Esophagus muscularis mucosa (tissue), 4 donors: ENCODE data around the gene COX7A1. TPM values are rescaled to one million over a fixed set of nuclear protein-coding genes. Genes with fewer than 3 reads are reported as not detected.

Experiments
- DNase-seq: peaks from one replicate; pipeline ENCODE4 v3.0.0-alpha.2; 2017; ENCODE audit errors: extremely low spot score
- H3K27ac ChIP-seq, 4 donors: fragments of 200-600 bp; sonication (generic); replicated peaks in 1 of 4; 1 replicate in 3 of 4; 2 replicates in 1 of 4; pipeline ENCODE4 v1.5.1; 2016 to 2019; ENCODE audit warnings: mild to moderate bottlenecking in 1 of 4
- H3K27me3 ChIP-seq, 4 donors: fragments of 200-600 bp; sonication (generic); one replicate each; pipeline versions ENCODE4 v1.5.1 to v1.6.0; 2016 to 2019
- H3K36me3 ChIP-seq, 4 donors: fragments of 200-600 bp; sonication (generic); one replicate each; pipeline ENCODE4 v1.5.1; 2016 to 2019
- H3K4me1 ChIP-seq, 4 donors: fragments of 200-600 bp; sonication (generic); one replicate each; pipeline ENCODE4 v1.5.1; 2016 to 2019
- H3K4me3 ChIP-seq, 4 donors: fragments of 200-600 bp; sonication (generic); 1 replicate in 2 of 4; 2 replicates in 2 of 4; pipeline ENCODE4 v1.5.1; 2016 to 2019; ENCODE audit warnings: mild to moderate bottlenecking in 4 of 4, moderate library complexity in 1 of 4
- H3K9me3 ChIP-seq, 4 donors: fragments of 200-600 bp; sonication (generic); 1 replicate in 3 of 4; 2 replicates in 1 of 4; pipeline ENCODE4 v1.5.1; 2016 to 2019
- EP300 ChIP-seq: sonication (generic); formaldehyde crosslinking; IDR thresholded peaks from one replicate; pipeline ENCODE4 v1.6.1; 2017; ENCODE audit warnings: antibody characterized with exemption
- POLR2A ChIP-seq: fragments of 450-650 bp; IDR thresholded peaks from one replicate; pipeline ENCODE4 v1.6.1; 2017; ENCODE audit warnings: antibody characterized with exemption, moderate library complexity, mild to moderate bottlenecking, low read depth
- POLR2AphosphoS5 ChIP-seq, 2 donors: sonication (generic); formaldehyde crosslinking; IDR thresholded peaks; one replicate each; pipeline ENCODE4 v1.6.1; 2017; ENCODE audit warnings: antibody characterized with exemption in 2 of 2
- WGBS: methylation state at CpG from one replicate; pipeline ENCODE4 v1.1.5; 2018; 5-methylcytosine and 5-hydroxymethylcytosine counted together
- intact Hi-C: fragments of 100-400 bp; cut with DNase I; formaldehyde crosslinking; loops from one replicate; pipeline ENCODE4 v1.15.1; 2023
- total RNA-seq, 4 donors: library from RNA; depleted of rRNA; stranded (reverse); fragments of >200 nt; gene quantifications; one replicate each; pipeline versions ENCODE4 v1.1.0 to v1.2.1, GENCODE V29; 2016
- TF ChIP-seq, protein P1 (sequence below), 3 experiments: fragments of 200-600 bp in 2 of 3; fragments of 450-650 bp in 1 of 3; sonication (generic) in 2 of 3; IDR thresholded peaks; one replicate each; pipeline ENCODE4 v1.5.1; 2017 to 2019; ENCODE audit warnings: antibody characterized with exemption in 3 of 3, mild to moderate bottlenecking in 2 of 3, moderate library complexity in 1 of 3

Gene COX7A1
- total RNA-seq, 4 donors from 2014 or later = 65.8 to 231 (median 101) TPM

DNA sequence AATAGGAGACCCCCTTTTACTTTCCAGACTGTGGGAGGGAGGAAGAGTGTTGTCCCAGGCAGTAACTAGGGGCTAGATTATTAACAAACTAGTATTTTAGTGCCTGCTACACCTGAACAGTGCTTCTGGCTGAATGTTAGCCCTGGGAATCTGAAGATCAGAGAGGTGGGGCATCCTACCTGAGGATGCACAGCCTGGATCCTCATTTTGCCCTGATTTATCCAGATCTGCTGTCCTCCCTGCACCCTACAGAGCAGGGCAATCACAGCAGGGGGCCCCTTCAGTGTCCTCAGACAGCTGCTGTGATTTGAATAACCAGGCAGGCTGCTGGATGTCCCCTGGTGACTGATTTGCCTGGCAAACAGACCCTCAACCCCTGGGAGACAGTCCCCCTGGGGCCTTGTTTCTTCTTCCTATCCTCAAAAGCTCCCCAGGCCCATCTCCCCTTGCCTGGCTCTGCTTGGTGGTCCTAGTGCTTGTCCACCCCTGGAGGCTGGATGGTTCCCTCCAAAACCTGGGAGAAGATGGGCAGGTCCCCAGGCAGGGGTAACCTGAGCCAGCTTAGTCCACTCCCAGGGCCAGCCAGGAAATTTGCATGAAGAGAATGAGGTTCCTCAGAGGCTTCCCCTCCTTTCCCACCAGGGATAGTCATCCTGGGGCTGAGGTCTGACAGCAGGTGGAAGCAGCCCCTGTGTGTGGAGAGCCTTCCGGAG, 41.6 kb downstream of the COX7A1 start, which contains the start of gene OVOL3:
TSS of gene OVOL3 (plus strand) at position 657 of the 713 bp plus-strand sequence. CDS start 60 bp downstream, outside the sequence.
- no peaks in the 10 kb centered on the region for H3K9me3 ChIP-seq
- peaks cover 14 to 65% (median 40%) of the 10 kb centered on the region in 4 donors for H3K36me3 ChIP-seq

DNA sequence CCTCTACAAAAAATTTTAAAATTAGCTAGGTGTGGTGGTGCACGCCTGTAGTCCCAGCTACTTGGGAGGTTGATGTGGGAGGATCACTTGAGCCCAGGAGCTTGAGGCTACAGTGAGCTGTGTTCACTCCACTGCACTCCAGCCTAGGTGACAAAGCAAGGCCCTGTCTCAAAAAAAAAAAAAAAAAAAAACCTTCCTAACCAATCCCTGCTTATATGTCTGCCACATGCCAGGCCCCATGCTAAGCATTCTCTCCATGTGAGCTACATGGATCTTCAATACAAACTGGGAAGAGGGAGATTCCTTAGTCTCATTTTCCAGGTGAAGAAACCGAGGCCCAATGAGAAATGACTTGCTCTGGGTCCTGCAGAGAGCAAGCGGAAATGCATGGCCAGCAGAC, 43.6 kb downstream of the COX7A1 start:
- DNase-seq = no peak
- TF ChIP-seq EP300 (no peak), POLR2AphosphoS5 (IDR thresholded peaks at IDR 0.05) (no peak), POLR2A (no peak)
- TF ChIP-seq, protein P1, sequence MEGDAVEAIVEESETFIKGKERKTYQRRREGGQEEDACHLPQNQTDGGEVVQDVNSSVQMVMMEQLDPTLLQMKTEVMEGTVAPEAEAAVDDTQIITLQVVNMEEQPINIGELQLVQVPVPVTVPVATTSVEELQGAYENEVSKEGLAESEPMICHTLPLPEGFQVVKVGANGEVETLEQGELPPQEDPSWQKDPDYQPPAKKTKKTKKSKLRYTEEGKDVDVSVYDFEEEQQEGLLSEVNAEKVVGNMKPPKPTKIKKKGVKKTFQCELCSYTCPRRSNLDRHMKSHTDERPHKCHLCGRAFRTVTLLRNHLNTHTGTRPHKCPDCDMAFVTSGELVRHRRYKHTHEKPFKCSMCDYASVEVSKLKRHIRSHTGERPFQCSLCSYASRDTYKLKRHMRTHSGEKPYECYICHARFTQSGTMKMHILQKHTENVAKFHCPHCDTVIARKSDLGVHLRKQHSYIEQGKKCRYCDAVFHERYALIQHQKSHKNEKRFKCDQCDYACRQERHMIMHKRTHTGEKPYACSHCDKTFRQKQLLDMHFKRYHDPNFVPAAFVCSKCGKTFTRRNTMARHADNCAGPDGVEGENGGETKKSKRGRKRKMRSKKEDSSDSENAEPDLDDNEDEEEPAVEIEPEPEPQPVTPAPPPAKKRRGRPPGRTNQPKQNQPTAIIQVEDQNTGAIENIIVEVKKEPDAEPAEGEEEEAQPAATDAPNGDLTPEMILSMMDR (IDR thresholded peaks at IDR 0.05) = no peak
- H3K36me3 ChIP-seq = peaks cover 14 to 65% (median 40%) of the 10 kb centered on the region in 4 donors
- 95% methylated on average over 3 of the region's 3 CpGs for WGBS
- H3K4me1 ChIP-seq = peaks cover 5 to 12% (median 7%) of the 10 kb centered on the region in 4 donors
- intact Hi-C loops = no loop called here
- H3K27ac ChIP-seq = no peak overlapping the region
- no peak overlapping the region for H3K4me3 ChIP-seq
- no peaks in the 10 kb centered on the region for H3K9me3 ChIP-seq
- no peaks in the 10 kb centered on the region for H3K27me3 ChIP-seq

More for the DNA sequence above, 41.6 kb downstream of the COX7A1 start, which contains the start of gene OVOL3:
- Histone ChIP-seq H3K4me1 (peaks cover 10 to 18% (median 14%) of the 10 kb centered on the region in 4 donors), H3K27ac (no peak within 1 kb of the TSS), H3K4me3 (no peak within 1 kb of the TSS), H3K27me3 (no peaks in the 10 kb centered on the region)
- intact Hi-C loops = loop anchor here (5.0 kb wide), 2 partner anchors 53 to 113 kb away; partner anchors contain the start of gene SDHAF1
- WGBS = 67% methylated on average over 1 of the region's 1 CpG
- DNase-seq = no peak
- no peak for TF ChIP-seq POLR2A
- TF ChIP-seq, protein P1 (IDR thresholded peaks at IDR 0.05) = no peak
- no peak for TF ChIP-seq EP300

DNA sequence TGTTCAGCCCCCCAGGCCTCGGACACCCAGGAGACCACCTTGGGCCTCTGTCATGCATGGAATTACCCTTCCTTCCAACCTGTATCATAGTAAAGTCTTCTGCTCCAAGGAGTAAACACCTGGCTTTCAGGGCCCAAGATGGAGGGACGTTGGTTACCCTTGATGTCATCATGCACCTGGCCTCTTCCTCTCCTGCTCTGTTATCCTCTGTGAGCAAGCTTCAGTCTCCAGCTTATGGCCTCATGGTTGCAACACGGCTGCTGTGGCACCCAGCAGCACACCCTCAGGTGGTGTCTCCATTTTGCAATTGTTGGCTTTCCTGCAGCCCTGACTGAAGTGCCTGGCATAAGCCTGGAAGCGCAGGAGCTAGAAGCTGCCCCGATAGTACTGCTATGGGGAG, 45.3 kb downstream of the COX7A1 start:
- TF ChIP-seq POLR2AphosphoS5 (IDR thresholded peaks at IDR 0.05) (no peak), EP300 (no peak), POLR2A (no peak)
- TF ChIP-seq, protein P1 (IDR thresholded peaks at IDR 0.05) = no peak
- H3K9me3 ChIP-seq = no peaks in the 10 kb centered on the region
- H3K27me3 ChIP-seq = no peaks in the 10 kb centered on the region
- H3K4me1 ChIP-seq = no peaks in the 10 kb centered on the region
- H3K4me3 ChIP-seq = no peak overlapping the region
- no peak for DNase-seq
- H3K36me3 ChIP-seq = peaks cover 4 to 49% (median 24%) of the 10 kb centered on the region in 4 donors
- H3K27ac ChIP-seq = no peak overlapping the region
- 93% methylated on average over 5 of the region's 5 CpGs for WGBS
- intact Hi-C loops = no loop called here

DNA sequence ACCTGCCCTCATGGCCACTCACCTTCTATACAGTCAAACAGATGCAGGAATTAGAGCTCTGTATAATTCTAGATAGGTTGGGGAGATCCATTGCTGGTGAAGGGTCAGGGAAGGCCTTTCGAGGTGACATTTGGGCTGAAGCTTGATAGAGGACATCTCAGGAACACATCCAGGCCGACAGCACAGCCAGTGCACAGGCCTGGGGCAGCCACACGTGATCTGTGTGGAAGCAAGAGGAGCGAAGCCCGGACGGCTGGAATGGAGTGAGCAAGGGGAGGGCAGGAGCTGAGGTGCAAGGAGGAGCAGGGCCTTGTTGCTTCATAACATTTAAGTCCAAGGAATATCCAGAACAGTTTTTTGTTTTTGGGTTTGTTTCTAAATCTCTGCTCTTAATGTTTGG, 45.8 kb downstream of the COX7A1 start:
- no peak for DNase-seq
- no peak overlapping the region for H3K27ac ChIP-seq
- intact Hi-C loops = no loop called here
- peaks cover 1 to 43% (median 18%) of the 10 kb centered on the region in 4 donors for H3K36me3 ChIP-seq
- no peaks in the 10 kb centered on the region for H3K27me3 ChIP-seq
- WGBS = 90% methylated on average over 6 of the region's 6 CpGs
- H3K4me1 ChIP-seq = no peaks in the 10 kb centered on the region
- no peak for TF ChIP-seq POLR2A
- no peak for TF ChIP-seq POLR2AphosphoS5 (IDR thresholded peaks at IDR 0.05)
- TF ChIP-seq, protein P1 (IDR thresholded peaks at IDR 0.05) = no peak
- TF ChIP-seq EP300 = no peak
- no peak overlapping the region for H3K4me3 ChIP-seq
- no peaks in the 10 kb centered on the region for H3K9me3 ChIP-seq
